H1 (cell line): ENCODE data around the gene MFAP4. TPM values are rescaled to one million over a fixed set of nuclear protein-coding genes. Genes with fewer than 3 reads are reported as not detected.
A peak's percentile ranks its signal among the peaks of the same experiment; 100 is the strongest.

Source experiments
- CTCF ChIA-PET: fragments of 300-600 bp; sonication (Branson Sonifier 250); formaldehyde crosslinking; loops from one replicate; lab custom pipeline; 2021; ENCODE audit not compliant: partially characterized antibody; lab: Charles Lee
- POLR2A ChIA-PET: fragments of 300-600 bp; sonication (Branson Sonifier 250); formaldehyde crosslinking; loops from one replicate; lab custom pipeline; 2021; ENCODE audit warnings: inconsistent platforms; ENCODE audit not compliant: partially characterized antibody; lab: Charles Lee
- DNase-seq, 2 experiments: peaks; one replicate each; pipeline versions ENCODE4 v3.0.0 to v3.0.0-alpha.2; 2010 to 2022; ENCODE audit warnings: low spot score in 2 of 2, low read depth in 1 of 2, mixed read lengths in 1 of 2
- FAIRE-seq: peaks from 2 replicates; lab custom pipeline; 2011; peaks lifted over from hg19 to GRCh38; lab: Jason Lieb, UNC
- H2AFZ ChIP-seq: 2 replicates; pipeline ENCODE4 v1.8.1; 2012; ENCODE audit warnings: low read length, inconsistent platforms
- H2AK5ac ChIP-seq: 2 replicates; pipeline ENCODE4 v1.6.1; 2013; ENCODE audit warnings: low read depth, low read length
- H2BK120ac ChIP-seq: replicated peaks from 2 replicates; pipeline ENCODE3; 2013; ENCODE audit warnings: low read depth, low read length, inconsistent platforms
- H2BK12ac ChIP-seq: 2 replicates; pipeline ENCODE4 v1.6.1; 2013; ENCODE audit warnings: low read depth, low read length
- H2BK15ac ChIP-seq: 2 replicates; pipeline ENCODE4 v1.6.1; 2013; ENCODE audit warnings: low read length
- H2BK20ac ChIP-seq: 2 replicates; pipeline ENCODE4 v1.6.1; 2013; ENCODE audit warnings: low read length
- H2BK5ac ChIP-seq: 2 replicates; pipeline ENCODE4 v1.6.1; 2013; ENCODE audit warnings: low read depth, low read length
- H3K14ac ChIP-seq: 2 replicates; pipeline ENCODE4 v1.6.1; 2013; ENCODE audit warnings: inconsistent platforms; ENCODE audit not compliant: insufficient read length
- H3K18ac ChIP-seq: 2 replicates; pipeline ENCODE4 v1.6.1; 2013; ENCODE audit warnings: low read length; ENCODE audit errors: extremely low read depth
- H3K23ac ChIP-seq: 2 replicates; pipeline ENCODE4 v1.6.1; 2013; ENCODE audit warnings: inconsistent platforms; ENCODE audit not compliant: insufficient read length
- H3K23me2 ChIP-seq: 2 replicates; pipeline ENCODE4 v1.6.1; 2013; ENCODE audit warnings: low read depth, low read length
- H3K27ac ChIP-seq: 2 replicates; pipeline ENCODE4 v1.6.1; 2011; ENCODE audit warnings: low read depth, low read length, inconsistent platforms
- H3K27me3 ChIP-seq, 4 experiments: replicated peaks in 1 of 4; 1 replicate in 1 of 4; 2 replicates in 3 of 4; pipeline versions ENCODE4 v1.6.1 to v1.8.1; 2011 to 2013; ENCODE audit warnings: low read length in 3 of 4, mild to moderate bottlenecking in 3 of 4, inconsistent platforms in 2 of 4, mixed read lengths in 2 of 4, moderate library complexity in 1 of 4; ENCODE audit not compliant: control insufficient read depth in 3 of 4, insufficient read depth in 3 of 4; ENCODE audit errors: extremely low read depth in 1 of 4
- H3K36me3 ChIP-seq, 4 experiments: 2 replicates each; pipeline versions ENCODE4 v1.6.1 to v1.8.1; 2011 to 2013; ENCODE audit warnings: mild to moderate bottlenecking in 4 of 4, low read length in 3 of 4, moderate library complexity in 2 of 4, control low read depth in 1 of 4, inconsistent platforms in 1 of 4; ENCODE audit not compliant: insufficient read depth in 4 of 4, control insufficient read depth in 2 of 4
- H3K4ac ChIP-seq: replicated peaks from 2 replicates; pipeline ENCODE3; 2013; ENCODE audit warnings: low read length, low read depth, mixed read lengths, inconsistent platforms; ENCODE audit not compliant: insufficient read length
- H3K4me1 ChIP-seq, 4 experiments: replicated peaks in 1 of 4; 1 replicate in 1 of 4; 2 replicates in 3 of 4; pipeline versions ENCODE4 v1.6.1 to v1.8.1; 2011 to 2013; ENCODE audit warnings: low read length in 3 of 4, inconsistent platforms in 2 of 4, mixed read lengths in 1 of 4; ENCODE audit not compliant: insufficient read depth in 4 of 4, control insufficient read depth in 3 of 4
- H3K4me2 ChIP-seq, 2 experiments: 2 replicates each; pipeline versions ENCODE4 v1.6.1 to v1.8.1; 2011 to 2013; ENCODE audit warnings: low read depth in 2 of 2, low read length in 2 of 2, control low read depth in 1 of 2, inconsistent platforms in 1 of 2, mild to moderate bottlenecking in 1 of 2; ENCODE audit not compliant: insufficient read depth in 1 of 2
- H3K4me3 ChIP-seq, 4 experiments: fragments of 200-600, 300-600 bp in 1 of 4; sonication (generic), shearing (Covaris generic), sonication (Bioruptor Twin) in 1 of 4; 2 replicates each; pipeline versions ENCODE4 v1.5.1 to v1.8.1; 2011 to 2016; ENCODE audit warnings: low read length in 4 of 4, low read depth in 3 of 4, control low read depth in 2 of 4, inconsistent platforms in 2 of 4, mild to moderate bottlenecking in 2 of 4, mixed read lengths in 1 of 4, moderate library complexity in 1 of 4; ENCODE audit not compliant: insufficient read depth in 2 of 4; ENCODE audit errors: extremely low read depth in 1 of 4
- H3K56ac ChIP-seq: replicated peaks from 2 replicates; pipeline ENCODE3; 2013; ENCODE audit warnings: low read depth, mild to moderate bottlenecking, mixed read lengths, low read length, inconsistent platforms; ENCODE audit not compliant: insufficient read length
- H3K79me1 ChIP-seq: 2 replicates; pipeline ENCODE4 v1.6.1; 2013; ENCODE audit warnings: low read depth, low read length, control low read depth
- H3K79me2 ChIP-seq, 2 experiments: 2 replicates each; pipeline versions ENCODE4 v1.6.1 to v1.8.1; 2012 to 2013; ENCODE audit warnings: low read length in 2 of 2, mild to moderate bottlenecking in 2 of 2, inconsistent platforms in 1 of 2; ENCODE audit not compliant: insufficient read depth in 2 of 2, control insufficient read depth in 1 of 2
- H3K9ac ChIP-seq, 4 experiments: replicated peaks in 1 of 4; 1 replicate in 1 of 4; 2 replicates in 3 of 4; pipeline versions ENCODE4 v1.6.1 to v1.8.1; 2011 to 2013; ENCODE audit warnings: low read depth in 3 of 4, low read length in 3 of 4, control low read depth in 2 of 4, mild to moderate bottlenecking in 2 of 4, moderate library complexity in 2 of 4, inconsistent platforms in 1 of 4; ENCODE audit errors: extremely low read depth in 1 of 4
- H3K9me3 ChIP-seq, 2 experiments: 2 replicates each; pipeline versions ENCODE4 v1.6.1 to v1.8.1; 2012 to 2013; ENCODE audit warnings: mild to moderate bottlenecking in 2 of 2, moderate library complexity in 2 of 2, control low read depth in 1 of 2, inconsistent platforms in 1 of 2, low read depth in 1 of 2, low read length in 1 of 2, mixed read lengths in 1 of 2; ENCODE audit not compliant: insufficient read depth in 2 of 2
- H4K20me1 ChIP-seq, 2 experiments: replicated peaks in 1 of 2; 2 replicates each; pipeline versions ENCODE3 to v1.8.1; 2011 to 2013; ENCODE audit warnings: inconsistent platforms in 2 of 2, low read length in 2 of 2, mild to moderate bottlenecking in 1 of 2; ENCODE audit not compliant: insufficient read depth in 2 of 2, control insufficient read depth in 1 of 2
- H4K5ac ChIP-seq: 2 replicates; pipeline ENCODE4 v1.6.1; 2013; ENCODE audit warnings: low read length, low read depth, mixed read lengths, inconsistent platforms; ENCODE audit not compliant: insufficient read length
- H4K8ac ChIP-seq: 2 replicates; pipeline ENCODE4 v1.8.0; 2013; ENCODE audit warnings: mild to moderate bottlenecking, moderate library complexity, low read length, inconsistent platforms; ENCODE audit not compliant: insufficient read depth; ENCODE audit errors: extremely low read depth
- H4K91ac ChIP-seq: replicated peaks from 2 replicates; pipeline ENCODE3; 2013; ENCODE audit warnings: low read length, mixed read lengths, inconsistent platforms; ENCODE audit not compliant: insufficient read length
- CHD1 ChIP-seq: IDR thresholded peaks from 2 replicates; pipeline ENCODE4 v1.6.1; 2012; ENCODE audit warnings: low read depth, low read length, improper control_type of control experiment
- POLR2A ChIP-seq, 2 experiments: IDR thresholded peaks; 1 replicate in 1 of 2; 2 replicates in 1 of 2; pipeline ENCODE4 v1.6.1; 2011; ENCODE audit warnings: low read depth in 2 of 2, low read length in 2 of 2, mild to moderate bottlenecking in 2 of 2; ENCODE audit errors: control extremely low read depth in 1 of 2
- POU5F1 ChIP-seq: IDR thresholded peaks from 2 replicates; pipeline ENCODE4 v1.6.1; 2011; ENCODE audit warnings: low read depth, mild to moderate bottlenecking, low read length, moderate library complexity
- RBBP5 ChIP-seq: IDR thresholded peaks from 2 replicates; pipeline ENCODE4 v1.7.1; 2012; ENCODE audit warnings: low read depth, mild to moderate bottlenecking, inconsistent platforms, low read length, moderate library complexity, borderline replicate concordance
- USF2 ChIP-seq: IDR thresholded peaks from 2 replicates; pipeline ENCODE4 v1.6.1; 2011; ENCODE audit warnings: low read length, improper control_type of control experiment
- WGBS, 2 experiments: shearing (Covaris generic) in 1 of 2; methylation state at CpG; one replicate each; pipeline versions ENCODE4 v1.1.6 to v1.1.7; 2013 to 2015; ENCODE audit warnings: low lambda C conversion rate in 2 of 2, mixed read lengths in 2 of 2, inconsistent platforms in 1 of 2, low coverage in 1 of 2, missing lambda C conversion rate in 1 of 2; ENCODE audit not compliant: insufficient replicate concordance in 2 of 2, insufficient coverage in 1 of 2, insufficient read length in 1 of 2; ENCODE audit errors: extremely low coverage in 1 of 2, missing lambda C conversion rate in 1 of 2; 5-methylcytosine and 5-hydroxymethylcytosine counted together
- polyA plus RNA-seq, 7 experiments: library from polyadenylated mRNA; depleted of rRNA in 3 of 7; stranded (reverse) in 5 of 7; unstranded in 2 of 7; fragments of >200 nt in 5 of 7; fragments of 200-250 nt in 2 of 7; gene quantifications; 1 replicate in 5 of 7; 2 replicates in 1 of 7; 4 replicates in 1 of 7; pipeline versions ENCODE4 v1.2.1 to v1.2.3, GENCODE V29; 2011 to 2013; ENCODE audit warnings: missing spikeins in 2 of 7, mixed read lengths in 2 of 7
- total RNA-seq: library from RNA; stranded (reverse); fragmentation: NEBNext Ultra II Directional; extraction: Animal tissue kit (Norgen Biotek cat#: 25700); gene quantifications from 2 replicates; pipeline ENCODE4 v1.2.1, GENCODE V29; 2021

Gene MFAP4
- total and polyA plus RNA-seq, 2 of the 8 experiments (the other 6 are each of a cell fraction or from before 2014, with no cell fraction given): 3.1 to 3.6 TPM

GRCh38 chr17:19371259-19372010, 15.6 kb downstream of the MFAP4 start:
- FAIRE-seq (no peak), DNase-seq (no peak)
- Histone ChIP-seq H3K4me1 (peaks cover 0 to 3% (median 2%) of the 10 kb centered on the region in 4 experiments; a peak in 5 of 7 replicates), H2BK120ac (no peak overlapping the region), H2AK5ac (no peak overlapping the region; the same call in 1 of the 2 replicates), H3K4me2 (no peak overlapping the region), H2BK12ac (peak overlapping the region; percentile 63; the same call in 1 of the 2 replicates), H3K56ac (no peak overlapping the region), H4K20me1 (no peaks in the 10 kb centered on the region), H3K4ac (no peak overlapping the region), H3K79me2 (peaks cover 0 to 4% of the 10 kb centered on the region in 2 experiments; a peak in 1 of 4 replicates), H3K36me3 (no peaks in the 10 kb centered on the region), H3K4me3 (no peak overlapping the region), H3K79me1 (no peaks in the 10 kb centered on the region; the same call in 1 of the 2 replicates), H2BK5ac (no peak overlapping the region), H2BK15ac (no peak overlapping the region), H4K5ac (no peak overlapping the region), H3K14ac (no peak overlapping the region), H3K9me3 (no peaks in the 10 kb centered on the region), H3K9ac (no peak overlapping the region), H2BK20ac (no peak overlapping the region), H2AFZ (no peak overlapping the region), H4K8ac (no peak overlapping the region), H3K23ac (no peak overlapping the region), H3K18ac (no peak overlapping the region), H3K27ac (no peak overlapping the region), H4K91ac (no peak overlapping the region), H3K27me3 (no peaks in the 10 kb centered on the region), H3K23me2 (no peaks in the 10 kb centered on the region)
- 94% methylated on average over 7 of the region's 7 CpGs; no CpG with 5 or more reads in 1 of the 2 experiments for WGBS, 2 experiments
- CTCF ChIA-PET: interaction anchor here (0.6 to 2.0 kb wide), 2 partner anchors 14 to 329 kb away, joined by 4 to 5 read pairs; no protein-coding TSS in a partner anchor
- TF ChIP-seq RBBP5: no peak
- no peak for TF ChIP-seq POLR2A (IDR thresholded peaks at IDR 0.05; ENCODE audit: control extremely low read depth in 1 of 2, low read depth in 2 of 2, low read length in 2 of 2)
- TF ChIP-seq POU5F1: no peak
- no peak for TF ChIP-seq USF2
- no peak for TF ChIP-seq CHD1
- POLR2A ChIA-PET: interaction anchor here (1.4 kb wide), 1 partner anchor 9 kb away, joined by 3 read pairs; the partner anchor contains the start of gene B9D1
